K562 (cell line): ENCODE results near the gene VPS11. TPM values are rescaled to one million over a fixed set of nuclear protein-coding genes. Genes with fewer than 3 reads are reported as not detected.

Source experiments
- MECOM ChIP-seq: fragments of 250-450 bp; sonication (Bioruptor Pico); IDR thresholded peaks from 2 replicates; pipeline ENCODE4 v1.8.0; 2022; ENCODE audit warnings: inconsistent platforms
- MXI1 ChIP-seq: IDR thresholded peaks from 2 replicates; pipeline ENCODE4 v1.6.1; 2011; ENCODE audit warnings: low read depth, mild to moderate bottlenecking, improper control_type of control experiment, low read length
- NFATC3 ChIP-seq: fragments of 450-650 bp; IDR thresholded peaks from 2 replicates; pipeline ENCODE4 v1.6.1; 2017; ENCODE audit warnings: mild to moderate bottlenecking
- NR4A1 ChIP-seq, 2 experiments: fragments of 250-450 bp in 1 of 2; fragments of 450-650 bp in 1 of 2; sonication (Bioruptor Pico) in 1 of 2; IDR thresholded peaks; 2 replicates each; pipeline versions ENCODE4 v1.4.0 to v1.6.1; 2016 to 2020; ENCODE audit warnings: mild to moderate bottlenecking in 2 of 2, missing compliant biosample characterization in 1 of 2, missing genetic modification characterization in 1 of 2, moderate library complexity in 1 of 2
- SMAD4 ChIP-seq: fragments of 250-450 bp; sonication (Bioruptor Pico); conservative IDR thresholded peaks from 2 replicates; pipeline ENCODE4 v1.8.0; 2021; ENCODE audit warnings: inconsistent platforms, mild to moderate bottlenecking, moderate library complexity
- STAT5B ChIP-seq: fragments of 250-450 bp; sonication (Bioruptor Pico); IDR thresholded peaks from 2 replicates; pipeline ENCODE4 v1.8.0; 2021; ENCODE audit warnings: mild to moderate bottlenecking, inconsistent platforms
- ZNF175 ChIP-seq: fragments of 200-800 bp; sonication (Bioruptor generic); IDR thresholded peaks from 2 replicates; pipeline ENCODE4 v1.6.1; 2016; ENCODE audit warnings: low read depth, mild to moderate bottlenecking, missing genetic modification characterization, missing compliant biosample characterization
- ZNF197 ChIP-seq: fragments of 200-800 bp; sonication (Bioruptor generic); IDR thresholded peaks from 2 replicates; pipeline ENCODE4 v1.6.1; 2016; ENCODE audit warnings: low read depth, missing genetic modification characterization, missing compliant biosample characterization
- ZNF3 ChIP-seq: fragments of 250-450 bp; sonication (Bioruptor Pico); IDR thresholded peaks from 2 replicates; pipeline ENCODE4 v1.5.0; 2021; ENCODE audit warnings: mild to moderate bottlenecking, moderate library complexity
- ZNF311 ChIP-seq: fragments of 250-450 bp; sonication (Bioruptor Pico); IDR thresholded peaks from 2 replicates; pipeline ENCODE4 v1.4.0; 2020; ENCODE audit warnings: mild to moderate bottlenecking, moderate library complexity
- ZNF584 ChIP-seq: fragments of 200-800 bp; sonication (Bioruptor generic); IDR thresholded peaks from 2 replicates; pipeline ENCODE4 v1.6.1; 2016; ENCODE audit warnings: low read depth, mild to moderate bottlenecking, missing genetic modification characterization, missing compliant biosample characterization
- polyA plus RNA-seq, 8 experiments: library from polyadenylated mRNA; depleted of rRNA in 4 of 8; stranded (reverse) in 5 of 8; unstranded in 3 of 8; fragments of >200 nt; fragmentation: Nextera tagmentation in 2 of 8; fragmentation: Illumina TruSeq in 1 of 8; extraction: Ambion mirVana in 2 of 8; extraction: Trizol in 1 of 8; gene quantifications; 2 replicates each; pipeline versions ENCODE4 v1.2.1 to v1.2.3, GENCODE V29; 2011 to 2014; ENCODE audit warnings: inconsistent platforms in 1 of 8, missing spikeins in 1 of 8
- total RNA-seq, 7 experiments: library from RNA; depleted of rRNA in 6 of 7; stranded (reverse); fragments of >200 nt in 6 of 7; fragmentation: Illumina TruSeq in 2 of 7; extraction: Trizol in 2 of 7; gene quantifications; 2 replicates each; pipeline versions ENCODE4 v1.2.1 to v1.2.3, GENCODE V29; 2011 to 2021; ENCODE audit warnings: low replicate concordance in 1 of 7
- TF ChIP-seq, protein P1 (sequence below): sonication (generic); formaldehyde crosslinking; IDR thresholded peaks from 2 replicates; pipeline ENCODE4 v1.8.0; 2022; ENCODE audit warnings: missing genetic modification reagents, mild to moderate bottlenecking, borderline replicate concordance
- TF ChIP-seq, protein P2 (sequence below): fragments of 150-350 bp; IDR thresholded peaks from 2 replicates; pipeline ENCODE4 v1.6.1; 2014; ENCODE audit warnings: low read depth, mild to moderate bottlenecking, low read length, borderline replicate concordance
- TF ChIP-seq, protein P3 (sequence below), 2 experiments: IDR thresholded peaks; 2 replicates each; pipeline ENCODE4 v1.6.1; 2012; ENCODE audit warnings: improper control_type of control experiment in 2 of 2, low read depth in 2 of 2, low read length in 2 of 2, borderline replicate concordance in 1 of 2
- TF ChIP-seq, protein P4 (sequence below): fragments of 450-650 bp; formaldehyde crosslinking; IDR thresholded peaks from 2 replicates; pipeline ENCODE4 v1.4.0; 2020; ENCODE audit warnings: mild to moderate bottlenecking, moderate library complexity

Gene VPS11
- total and polyA plus RNA-seq, 9 of the 15 experiments (the other 6 are each of a cell fraction or from before 2014, with no cell fraction given), result 14.1 to 35.5 (median 27.5) TPM

DNA sequence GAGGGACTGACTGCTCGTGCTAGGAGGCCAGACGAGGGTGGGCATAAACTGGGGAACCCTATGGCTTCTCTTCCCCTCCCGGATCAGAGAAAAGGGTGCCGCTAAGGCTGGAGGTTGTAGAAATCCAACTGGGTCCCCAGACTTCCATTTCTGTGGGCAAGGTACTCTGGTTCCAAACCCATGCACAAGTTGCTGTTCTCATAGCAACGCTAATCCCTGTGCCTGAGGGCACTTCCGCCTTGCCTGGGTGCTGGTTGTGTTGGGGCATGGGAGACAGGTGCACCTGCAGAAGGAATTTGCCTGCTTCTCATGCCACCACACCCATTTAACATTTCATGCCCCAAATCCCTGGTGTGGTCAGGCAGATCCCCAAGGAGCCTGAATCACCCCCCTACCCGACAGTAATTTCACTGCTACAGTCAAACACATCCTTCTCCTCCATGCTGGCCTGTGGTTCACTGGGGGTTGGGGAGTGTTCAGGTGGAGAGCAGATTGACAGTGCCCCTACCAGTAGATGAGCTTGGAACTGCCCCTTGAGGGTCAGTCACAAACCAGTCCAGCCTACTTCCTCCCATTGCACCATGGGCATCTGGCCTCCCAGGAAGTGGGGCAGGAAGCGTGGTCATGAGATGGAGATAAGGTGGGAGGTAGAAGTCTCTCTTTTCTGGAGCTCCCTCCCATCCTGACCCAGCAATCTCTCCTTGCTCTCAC, 40.7 kb downstream of the VPS11 start (continued):
- TF ChIP-seq, protein P1, sequence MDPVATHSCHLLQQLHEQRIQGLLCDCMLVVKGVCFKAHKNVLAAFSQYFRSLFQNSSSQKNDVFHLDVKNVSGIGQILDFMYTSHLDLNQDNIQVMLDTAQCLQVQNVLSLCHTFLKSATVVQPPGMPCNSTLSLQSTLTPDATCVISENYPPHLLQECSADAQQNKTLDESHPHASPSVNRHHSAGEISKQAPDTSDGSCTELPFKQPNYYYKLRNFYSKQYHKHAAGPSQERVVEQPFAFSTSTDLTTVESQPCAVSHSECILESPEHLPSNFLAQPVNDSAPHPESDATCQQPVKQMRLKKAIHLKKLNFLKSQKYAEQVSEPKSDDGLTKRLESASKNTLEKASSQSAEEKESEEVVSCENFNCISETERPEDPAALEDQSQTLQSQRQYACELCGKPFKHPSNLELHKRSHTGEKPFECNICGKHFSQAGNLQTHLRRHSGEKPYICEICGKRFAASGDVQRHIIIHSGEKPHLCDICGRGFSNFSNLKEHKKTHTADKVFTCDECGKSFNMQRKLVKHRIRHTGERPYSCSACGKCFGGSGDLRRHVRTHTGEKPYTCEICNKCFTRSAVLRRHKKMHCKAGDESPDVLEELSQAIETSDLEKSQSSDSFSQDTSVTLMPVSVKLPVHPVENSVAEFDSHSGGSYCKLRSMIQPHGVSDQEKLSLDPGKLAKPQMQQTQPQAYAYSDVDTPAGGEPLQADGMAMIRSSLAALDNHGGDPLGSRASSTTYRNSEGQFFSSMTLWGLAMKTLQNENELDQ, result no peak
- TF ChIP-seq ZNF311 (CRISPR knock-in tag), result no peak
- TF ChIP-seq, protein P2, sequence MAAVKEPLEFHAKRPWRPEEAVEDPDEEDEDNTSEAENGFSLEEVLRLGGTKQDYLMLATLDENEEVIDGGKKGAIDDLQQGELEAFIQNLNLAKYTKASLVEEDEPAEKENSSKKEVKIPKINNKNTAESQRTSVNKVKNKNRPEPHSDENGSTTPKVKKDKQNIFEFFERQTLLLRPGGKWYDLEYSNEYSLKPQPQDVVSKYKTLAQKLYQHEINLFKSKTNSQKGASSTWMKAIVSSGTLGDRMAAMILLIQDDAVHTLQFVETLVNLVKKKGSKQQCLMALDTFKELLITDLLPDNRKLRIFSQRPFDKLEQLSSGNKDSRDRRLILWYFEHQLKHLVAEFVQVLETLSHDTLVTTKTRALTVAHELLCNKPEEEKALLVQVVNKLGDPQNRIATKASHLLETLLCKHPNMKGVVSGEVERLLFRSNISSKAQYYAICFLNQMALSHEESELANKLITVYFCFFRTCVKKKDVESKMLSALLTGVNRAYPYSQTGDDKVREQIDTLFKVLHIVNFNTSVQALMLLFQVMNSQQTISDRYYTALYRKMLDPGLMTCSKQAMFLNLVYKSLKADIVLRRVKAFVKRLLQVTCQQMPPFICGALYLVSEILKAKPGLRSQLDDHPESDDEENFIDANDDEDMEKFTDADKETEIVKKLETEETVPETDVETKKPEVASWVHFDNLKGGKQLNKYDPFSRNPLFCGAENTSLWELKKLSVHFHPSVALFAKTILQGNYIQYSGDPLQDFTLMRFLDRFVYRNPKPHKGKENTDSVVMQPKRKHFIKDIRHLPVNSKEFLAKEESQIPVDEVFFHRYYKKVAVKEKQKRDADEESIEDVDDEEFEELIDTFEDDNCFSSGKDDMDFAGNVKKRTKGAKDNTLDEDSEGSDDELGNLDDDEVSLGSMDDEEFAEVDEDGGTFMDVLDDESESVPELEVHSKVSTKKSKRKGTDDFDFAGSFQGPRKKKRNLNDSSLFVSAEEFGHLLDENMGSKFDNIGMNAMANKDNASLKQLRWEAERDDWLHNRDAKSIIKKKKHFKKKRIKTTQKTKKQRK, result no peak
- TF ChIP-seq SMAD4, result no peak
- TF ChIP-seq ZNF3 (CRISPR knock-in tag), result no peak
- TF ChIP-seq NFATC3, result no peak
- TF ChIP-seq, protein P3, sequence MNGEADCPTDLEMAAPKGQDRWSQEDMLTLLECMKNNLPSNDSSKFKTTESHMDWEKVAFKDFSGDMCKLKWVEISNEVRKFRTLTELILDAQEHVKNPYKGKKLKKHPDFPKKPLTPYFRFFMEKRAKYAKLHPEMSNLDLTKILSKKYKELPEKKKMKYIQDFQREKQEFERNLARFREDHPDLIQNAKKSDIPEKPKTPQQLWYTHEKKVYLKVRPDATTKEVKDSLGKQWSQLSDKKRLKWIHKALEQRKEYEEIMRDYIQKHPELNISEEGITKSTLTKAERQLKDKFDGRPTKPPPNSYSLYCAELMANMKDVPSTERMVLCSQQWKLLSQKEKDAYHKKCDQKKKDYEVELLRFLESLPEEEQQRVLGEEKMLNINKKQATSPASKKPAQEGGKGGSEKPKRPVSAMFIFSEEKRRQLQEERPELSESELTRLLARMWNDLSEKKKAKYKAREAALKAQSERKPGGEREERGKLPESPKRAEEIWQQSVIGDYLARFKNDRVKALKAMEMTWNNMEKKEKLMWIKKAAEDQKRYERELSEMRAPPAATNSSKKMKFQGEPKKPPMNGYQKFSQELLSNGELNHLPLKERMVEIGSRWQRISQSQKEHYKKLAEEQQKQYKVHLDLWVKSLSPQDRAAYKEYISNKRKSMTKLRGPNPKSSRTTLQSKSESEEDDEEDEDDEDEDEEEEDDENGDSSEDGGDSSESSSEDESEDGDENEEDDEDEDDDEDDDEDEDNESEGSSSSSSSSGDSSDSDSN (IDR thresholded peaks at IDR 0.05; ENCODE audit: borderline replicate concordance in 1 of 2, low read depth in 2 of 2, low read length in 2 of 2), result no peak
- TF ChIP-seq ZNF175 (CRISPR knock-in tag), result no peak
- TF ChIP-seq ZNF584, result no peak
- no peak for TF ChIP-seq NR4A1 (CRISPR knock-in tag; IDR thresholded peaks at IDR 0.05)
- no peak for TF ChIP-seq NR4A1 (tag; IDR thresholded peaks at IDR 0.05)
- no peak for TF ChIP-seq MXI1
- no peak for TF ChIP-seq ZNF197
- TF ChIP-seq MECOM, result no peak
- TF ChIP-seq, protein P4, sequence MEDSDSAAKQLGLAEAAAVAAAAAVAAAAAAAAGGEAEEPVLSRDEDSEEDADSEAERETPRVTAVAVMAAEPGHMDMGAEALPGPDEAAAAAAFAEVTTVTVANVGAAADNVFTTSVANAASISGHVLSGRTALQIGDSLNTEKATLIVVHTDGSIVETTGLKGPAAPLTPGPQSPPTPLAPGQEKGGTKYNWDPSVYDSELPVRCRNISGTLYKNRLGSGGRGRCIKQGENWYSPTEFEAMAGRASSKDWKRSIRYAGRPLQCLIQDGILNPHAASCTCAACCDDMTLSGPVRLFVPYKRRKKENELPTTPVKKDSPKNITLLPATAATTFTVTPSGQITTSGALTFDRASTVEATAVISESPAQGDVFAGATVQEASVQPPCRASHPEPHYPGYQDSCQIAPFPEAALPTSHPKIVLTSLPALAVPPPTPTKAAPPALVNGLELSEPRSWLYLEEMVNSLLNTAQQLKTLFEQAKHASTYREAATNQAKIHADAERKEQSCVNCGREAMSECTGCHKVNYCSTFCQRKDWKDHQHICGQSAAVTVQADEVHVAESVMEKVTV, result no peak
- TF ChIP-seq STAT5B, result no peak
